H1 (cell line): ENCODE results near the gene CDC42EP3. TPM values are rescaled to one million over a fixed set of nuclear protein-coding genes. Genes with fewer than 3 reads are reported as not detected.

ENCODE experiments used
- CHD7 ChIP-seq: fragments of 300-600 bp; sonication (generic); IDR thresholded peaks from 2 replicates; pipeline ENCODE4 v1.7.1; 2012; ENCODE audit warnings: low read length, moderate library complexity, mild to moderate bottlenecking, inconsistent platforms; ENCODE audit not compliant: insufficient replicate concordance
- EGR1 ChIP-seq: IDR thresholded peaks from 2 replicates; pipeline ENCODE4 v1.6.1; 2011; ENCODE audit warnings: low read depth, low read length, borderline replicate concordance
- FOSL1 ChIP-seq: IDR thresholded peaks from 2 replicates; pipeline ENCODE4 v1.6.1; 2011; ENCODE audit warnings: mild to moderate bottlenecking, low read depth, low read length, moderate library complexity; ENCODE audit not compliant: insufficient read depth
- GABPA ChIP-seq: IDR thresholded peaks from 2 replicates; pipeline ENCODE4 v1.6.1; 2011; ENCODE audit warnings: mild to moderate bottlenecking, low read length, moderate library complexity, borderline replicate concordance; ENCODE audit not compliant: insufficient read depth
- NANOG ChIP-seq: IDR thresholded peaks from 2 replicates; pipeline ENCODE4 v1.6.1; 2011; ENCODE audit warnings: low read length, low read depth, mild to moderate bottlenecking, inconsistent platforms; ENCODE audit not compliant: insufficient read depth, poor library complexity, severe bottlenecking
- POLR2A ChIP-seq, 2 experiments: IDR thresholded peaks; 1 replicate in 1 of 2; 2 replicates in 1 of 2; pipeline ENCODE4 v1.6.1; 2011; ENCODE audit warnings: low read depth in 2 of 2, low read length in 2 of 2, mild to moderate bottlenecking in 2 of 2; ENCODE audit errors: control extremely low read depth in 1 of 2
- polyA plus RNA-seq, 7 experiments: library from polyadenylated mRNA; depleted of rRNA in 3 of 7; stranded (reverse) in 5 of 7; unstranded in 2 of 7; fragments of >200 nt in 5 of 7; fragments of 200-250 nt in 2 of 7; gene quantifications; 1 replicate in 5 of 7; 2 replicates in 1 of 7; 4 replicates in 1 of 7; pipeline versions ENCODE4 v1.2.1 to v1.2.3, GENCODE V29; 2011 to 2013; ENCODE audit warnings: missing spikeins in 2 of 7, mixed read lengths in 2 of 7
- total RNA-seq: library from RNA; stranded (reverse); fragmentation: NEBNext Ultra II Directional; extraction: Animal tissue kit (Norgen Biotek cat#: 25700); gene quantifications from 2 replicates; pipeline ENCODE4 v1.2.1, GENCODE V29; 2021

Gene CDC42EP3
- total and polyA plus RNA-seq, 2 of the 8 experiments (the other 6 are each of a cell fraction or from before 2014, with no cell fraction given): 18.4 to 24.7 TPM

DNA sequence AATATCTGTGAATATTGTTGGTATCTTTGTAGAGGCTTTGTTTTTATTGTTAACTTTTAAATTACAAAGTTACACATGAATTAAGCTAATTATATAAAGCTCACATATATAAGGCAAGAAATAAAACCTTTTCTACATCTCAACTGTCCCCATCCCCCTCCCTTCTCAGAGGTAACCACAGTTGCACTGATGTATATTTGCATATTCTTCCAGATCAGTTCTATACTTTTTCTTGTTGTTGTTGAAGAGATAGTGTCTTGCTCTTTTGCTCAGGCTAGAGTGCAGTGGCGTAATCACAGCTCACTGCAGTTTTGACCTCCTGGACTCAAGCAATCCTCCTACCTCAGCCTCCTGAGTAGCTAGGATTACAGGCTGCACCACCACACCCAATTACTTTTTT lies 36.0 kb upstream of the CDC42EP3 start (continued):
- TF ChIP-seq CHD7 (no peak), FOSL1 (no peak), EGR1 (no peak), NANOG (no peak), POLR2A (IDR thresholded peaks at IDR 0.05; ENCODE audit: control extremely low read depth in 1 of 2, low read depth in 2 of 2, low read length in 2 of 2) (no peak), GABPA (no peak)
